Stimulated activated CD4-positive, alpha-beta T cell treated with anti-CD3 and anti-CD28 coated beads, Interleukin-1b, Interleukin-23, amount 100 ng/mL, for 1 hour (primary cell): ENCODE data around the gene SH3GL2.
"Not testable (repeated sequence)": the region's sequence is repeated elsewhere in the genome, so short reads cannot be mapped to it uniquely, and the experiment has no call there.

ENCODE experiments used
- DNase-seq, 2 donors: peaks; one replicate each; pipeline ENCODE4 v3.0.0-alpha.2; 2020; ENCODE audit warnings: low read depth in 2 of 2

The SH3GL2 gene

DNA sequence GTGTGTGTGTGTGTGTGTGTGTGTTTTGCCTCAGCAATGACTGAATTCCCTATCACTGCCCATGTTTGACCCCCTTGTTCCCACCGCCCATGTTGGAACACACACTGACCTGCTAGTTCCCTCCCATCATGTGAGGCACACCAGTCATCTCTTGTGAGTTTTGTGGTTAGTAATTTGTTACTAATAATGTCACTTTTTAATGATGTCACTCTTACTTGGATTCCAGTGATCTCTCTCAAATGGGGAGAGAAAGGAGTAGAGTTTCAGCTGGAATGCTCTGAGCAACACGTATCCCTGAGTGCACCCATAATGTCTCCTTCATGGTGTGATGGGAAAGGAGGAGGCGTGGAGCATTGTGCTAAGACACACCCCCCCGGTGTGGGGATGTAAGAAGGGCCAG is 172.6 kb downstream of the SH3GL2 start:
- DNase-seq = no peak

DNA sequence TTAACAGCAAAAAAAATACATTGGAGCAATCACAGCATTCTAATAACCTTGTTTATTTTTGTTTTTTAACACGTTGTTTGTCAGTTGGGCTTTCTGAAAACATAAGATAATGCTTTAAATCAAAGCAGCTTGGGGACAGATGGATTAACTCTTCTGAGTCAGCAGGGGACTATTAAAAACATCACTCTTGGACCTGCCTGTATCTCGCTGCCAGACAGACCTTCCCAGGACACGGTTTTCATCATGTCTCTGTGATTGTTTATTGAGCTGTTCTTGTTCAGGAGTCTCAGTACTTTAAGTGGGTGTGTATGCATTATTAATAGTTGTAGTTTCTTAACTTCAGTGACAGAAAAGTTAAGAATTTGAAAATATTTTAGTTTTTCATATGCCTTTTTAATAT is 173.2 kb downstream of the SH3GL2 start:
- no peak for DNase-seq

DNA sequence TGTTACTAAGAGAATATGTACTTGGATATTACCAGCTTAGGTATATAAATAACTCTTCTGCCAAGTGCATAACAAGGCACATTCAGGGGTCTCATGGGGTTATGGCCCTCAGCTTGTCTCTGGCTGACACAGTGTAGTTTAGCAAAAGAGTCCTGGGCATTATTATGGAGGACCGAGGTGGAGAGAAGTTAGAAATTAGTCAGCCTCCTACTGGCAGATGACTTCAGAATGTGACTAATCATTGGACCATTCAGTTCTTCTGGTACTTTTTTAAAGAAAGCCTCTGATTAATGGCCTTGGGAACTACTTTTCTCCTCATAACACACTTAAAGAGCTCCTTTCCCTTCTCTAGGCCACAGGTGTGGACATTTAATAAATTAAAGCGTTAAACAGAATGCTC is 178.9 kb downstream of the SH3GL2 start:
- no peak for DNase-seq

DNA sequence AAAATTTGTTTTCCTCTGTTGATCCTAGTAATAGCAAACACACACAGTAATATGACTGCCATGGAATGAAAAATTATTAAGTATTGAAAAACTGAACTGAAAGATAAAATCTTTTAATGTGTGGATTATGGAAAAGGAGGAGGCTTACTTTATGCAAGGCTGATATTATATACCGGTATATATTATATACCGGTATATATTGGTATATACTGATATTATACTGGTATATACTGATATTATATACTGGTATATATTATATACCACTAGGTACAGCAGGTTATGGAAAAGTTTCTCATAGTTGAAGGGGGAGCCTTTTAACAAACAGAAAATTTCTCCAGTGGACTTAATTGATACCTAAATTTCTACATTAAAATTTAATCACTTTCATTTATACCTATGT is 181.4 kb downstream of the SH3GL2 start:
- DNase-seq = no peak

DNA sequence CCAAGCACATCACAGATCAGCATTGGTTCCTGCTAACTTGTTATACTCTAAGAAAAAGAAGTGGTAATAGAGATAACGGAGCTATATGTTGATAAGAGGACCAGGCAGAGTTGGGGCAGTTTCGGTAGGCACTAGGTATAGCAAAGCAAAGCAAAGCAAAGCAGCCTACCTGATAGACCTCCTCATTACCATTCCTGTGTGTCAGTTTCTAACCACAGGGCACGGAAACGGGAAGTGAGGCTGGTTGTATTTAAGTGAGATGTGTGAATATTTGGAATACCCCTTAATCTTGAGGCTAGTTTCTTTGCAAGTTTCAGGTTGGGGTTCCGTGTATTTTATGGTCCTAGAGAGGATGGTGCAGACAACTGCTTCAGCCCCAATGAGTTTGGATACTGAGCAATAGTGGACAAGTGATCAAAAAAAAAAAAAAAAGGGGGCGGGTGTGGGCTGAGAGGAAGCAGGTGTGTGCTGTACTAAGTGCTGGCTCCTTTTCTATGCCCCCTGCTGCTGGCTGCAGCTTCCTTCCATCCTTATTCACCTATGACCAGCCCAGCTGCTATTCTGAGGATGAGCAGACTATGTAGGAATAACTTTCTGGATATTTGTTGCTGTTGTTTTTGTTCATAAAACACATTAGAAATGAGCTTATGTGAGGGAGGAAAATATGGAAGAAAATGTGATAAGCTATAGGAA is 183.3 kb downstream of the SH3GL2 start:
- no peak for DNase-seq

DNA sequence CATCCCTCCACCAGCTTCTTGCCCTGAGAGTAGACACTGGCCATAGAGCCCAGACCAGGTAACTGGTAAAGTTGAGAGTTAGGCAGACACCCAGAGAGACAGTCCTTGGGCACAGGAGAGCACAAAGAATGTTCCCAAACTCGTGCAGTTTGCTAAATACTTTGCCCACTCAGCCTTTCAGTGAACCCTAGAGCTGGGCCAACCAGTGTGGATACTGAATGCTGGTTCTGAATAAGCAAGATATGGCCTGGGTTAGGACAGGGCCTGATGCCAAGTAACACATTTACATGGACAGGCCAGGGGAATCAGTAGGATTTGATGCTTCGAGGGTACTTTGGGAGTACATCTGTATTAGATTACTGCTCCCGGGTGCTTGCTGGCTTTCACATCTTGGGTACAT is 185.4 kb downstream of the SH3GL2 start:
- DNase-seq = no peak

DNA sequence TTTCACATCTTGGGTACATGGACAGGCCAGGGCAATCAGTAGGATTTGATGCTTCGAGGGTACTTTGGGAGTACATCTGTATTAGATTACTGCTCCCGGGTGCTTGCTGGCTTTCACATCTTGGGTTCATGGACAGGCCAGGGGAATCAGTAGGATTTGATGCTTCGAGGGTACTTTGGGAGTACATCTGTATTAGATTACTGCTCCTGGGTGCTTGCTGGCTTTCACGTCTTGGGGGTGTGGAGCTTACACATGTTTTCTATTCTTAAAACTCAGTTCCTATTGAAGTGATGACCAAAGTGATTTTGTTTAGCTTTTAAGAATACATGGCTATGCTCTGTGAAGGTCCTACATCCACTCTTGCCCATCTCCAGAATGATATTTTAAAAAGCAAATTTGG is 186.3 kb downstream of the SH3GL2 start:
- DNase-seq = not testable (repeated sequence)

DNA sequence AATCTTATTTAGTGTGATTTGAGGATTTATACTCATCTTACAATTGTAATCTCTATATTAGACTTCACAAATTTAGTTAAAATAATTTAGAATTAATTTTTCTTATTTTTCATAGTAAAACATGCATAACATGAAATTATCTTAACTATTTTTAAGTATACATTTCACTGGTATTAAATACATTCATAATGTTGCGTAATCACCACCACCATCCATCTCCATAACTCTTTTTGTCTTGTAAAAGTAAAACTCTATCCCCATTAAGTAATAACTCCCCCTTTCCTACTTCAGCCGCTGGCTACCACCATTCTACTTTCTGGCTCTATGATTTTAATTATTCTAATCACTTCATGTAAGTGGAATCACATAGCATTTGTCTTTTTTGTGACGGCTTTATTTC is 193.4 kb downstream of the SH3GL2 start:
- no peak for DNase-seq

DNA sequence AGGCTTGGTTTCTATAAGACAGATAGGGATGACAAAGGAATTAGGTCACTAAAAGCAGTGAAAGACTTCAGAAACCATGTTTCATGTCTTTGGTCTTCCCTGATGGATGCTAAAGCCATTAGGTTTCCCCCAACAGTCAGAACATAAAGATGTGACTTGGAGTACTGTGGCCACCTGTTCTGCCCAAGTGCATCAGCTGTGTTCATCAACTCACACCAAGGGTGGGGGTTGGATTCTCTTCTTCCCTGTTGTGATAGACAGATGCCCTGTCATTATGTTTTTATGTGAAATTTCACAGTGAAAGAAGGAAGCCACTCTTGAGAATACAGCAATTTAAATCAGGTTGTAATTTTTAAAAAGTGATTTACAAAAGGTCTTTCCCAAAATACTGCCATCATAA is 196.8 kb downstream of the SH3GL2 start:
- no peak for DNase-seq

DNA sequence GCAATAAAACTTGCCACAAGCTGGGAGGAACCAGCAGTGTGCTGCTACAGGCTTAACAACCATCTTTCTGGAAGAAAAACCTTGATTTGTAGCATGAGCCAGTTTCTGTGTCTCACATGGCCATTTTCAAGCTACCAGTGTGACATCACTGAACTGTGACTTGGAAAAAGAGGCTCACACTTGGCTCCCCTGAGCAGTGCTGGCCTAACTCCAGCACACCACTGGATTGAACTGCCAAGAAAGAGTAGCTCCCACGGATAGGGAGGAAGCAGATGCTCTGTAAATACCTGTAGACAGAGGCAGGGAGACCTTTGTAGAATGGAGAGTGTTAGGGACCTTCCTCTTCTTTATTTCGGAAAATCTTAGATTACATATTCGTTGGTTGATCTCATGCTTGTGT is 197.9 kb downstream of the SH3GL2 start:
- DNase-seq = no peak

DNA sequence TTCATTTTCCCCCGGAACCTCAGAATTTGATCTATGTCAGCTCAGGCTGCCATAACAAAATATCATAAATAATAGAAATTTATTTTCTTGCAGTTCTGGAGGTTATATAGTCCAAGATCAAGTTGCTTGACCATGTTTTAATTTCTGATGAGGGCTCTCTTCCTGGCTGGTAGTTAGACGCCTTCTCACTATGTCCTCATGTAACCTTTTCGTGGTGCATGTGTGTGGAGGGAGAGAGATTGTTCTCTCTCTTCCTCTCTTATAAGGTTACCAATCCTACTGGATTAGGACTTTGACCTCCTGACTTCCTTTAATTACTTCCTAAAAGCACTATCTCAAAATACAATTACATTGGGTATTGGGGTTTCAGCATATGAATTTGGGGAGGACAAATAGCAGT is 198.6 kb downstream of the SH3GL2 start:
- no peak for DNase-seq

DNA sequence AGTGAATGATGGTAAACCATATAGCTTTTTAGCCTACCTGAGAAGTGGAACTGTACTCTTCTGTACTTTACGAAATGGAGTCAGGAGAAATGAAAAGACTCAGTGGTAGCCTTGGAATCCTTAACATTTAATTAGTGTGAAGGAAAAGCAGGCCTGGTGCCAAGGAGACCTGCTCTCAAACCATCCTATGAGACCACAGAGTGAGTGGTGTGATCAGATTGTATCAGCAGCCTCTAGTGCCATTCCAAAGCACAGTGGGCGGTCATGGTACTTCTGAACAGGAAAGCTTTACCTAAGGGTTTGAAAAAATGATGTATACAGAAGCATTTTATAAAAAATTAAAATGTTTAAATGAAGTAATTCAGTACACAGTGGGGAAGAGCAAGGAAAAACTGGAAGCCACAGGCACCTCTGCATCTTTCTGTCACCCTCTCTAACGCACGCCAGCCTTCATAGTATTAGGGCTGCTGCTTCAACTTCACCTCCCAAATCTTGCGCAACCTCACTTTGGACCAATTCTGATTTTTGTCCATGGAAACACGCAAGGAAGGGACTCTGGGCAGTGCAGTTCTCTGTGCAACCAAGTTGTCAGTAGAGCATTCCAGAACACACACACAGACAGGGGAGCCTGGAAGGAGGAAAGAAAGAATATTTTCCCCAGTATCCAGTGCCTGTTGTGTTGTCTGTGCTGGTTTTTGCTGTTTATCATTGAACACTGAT is 203.7 kb downstream of the SH3GL2 start:
- no peak for DNase-seq

DNA sequence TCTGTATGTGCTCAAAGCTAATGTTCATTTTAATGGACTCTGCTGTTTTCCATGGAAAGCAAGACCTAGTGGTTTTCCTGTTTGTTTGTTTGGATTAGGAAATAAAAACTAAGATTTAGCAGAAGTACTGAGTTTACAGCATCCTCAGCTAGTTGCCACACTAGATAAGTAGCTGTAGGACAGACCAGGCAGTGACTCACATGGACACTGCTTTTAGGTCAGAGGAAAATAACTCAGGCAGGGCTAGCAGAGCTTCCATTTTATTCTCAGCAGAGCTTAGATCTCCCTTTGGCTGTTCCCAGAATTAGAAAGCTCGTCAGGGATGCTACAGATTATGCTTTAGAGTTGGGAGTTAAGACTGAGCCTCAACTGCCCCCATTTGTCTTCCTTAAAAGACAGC is 204.4 kb downstream of the SH3GL2 start:
- DNase-seq = no peak

DNA sequence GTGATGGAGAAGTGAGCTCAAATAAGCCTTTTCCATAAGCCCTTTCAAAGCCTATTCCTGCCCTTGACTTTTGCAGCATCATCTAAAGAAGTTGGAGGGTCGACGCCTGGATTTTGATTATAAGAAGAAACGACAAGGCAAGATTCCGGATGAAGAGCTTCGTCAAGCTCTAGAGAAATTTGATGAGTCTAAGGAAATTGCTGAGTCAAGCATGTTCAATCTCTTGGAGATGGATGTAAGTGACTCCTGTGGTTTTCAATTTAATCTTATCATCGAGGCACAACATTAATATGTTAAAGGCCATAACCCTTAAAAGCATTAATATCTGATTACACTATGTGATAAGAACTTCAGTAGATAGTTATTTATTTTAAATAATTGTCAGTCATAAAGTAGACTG is 210.4 kb downstream of the SH3GL2 start:
- DNase-seq = no peak

DNA sequence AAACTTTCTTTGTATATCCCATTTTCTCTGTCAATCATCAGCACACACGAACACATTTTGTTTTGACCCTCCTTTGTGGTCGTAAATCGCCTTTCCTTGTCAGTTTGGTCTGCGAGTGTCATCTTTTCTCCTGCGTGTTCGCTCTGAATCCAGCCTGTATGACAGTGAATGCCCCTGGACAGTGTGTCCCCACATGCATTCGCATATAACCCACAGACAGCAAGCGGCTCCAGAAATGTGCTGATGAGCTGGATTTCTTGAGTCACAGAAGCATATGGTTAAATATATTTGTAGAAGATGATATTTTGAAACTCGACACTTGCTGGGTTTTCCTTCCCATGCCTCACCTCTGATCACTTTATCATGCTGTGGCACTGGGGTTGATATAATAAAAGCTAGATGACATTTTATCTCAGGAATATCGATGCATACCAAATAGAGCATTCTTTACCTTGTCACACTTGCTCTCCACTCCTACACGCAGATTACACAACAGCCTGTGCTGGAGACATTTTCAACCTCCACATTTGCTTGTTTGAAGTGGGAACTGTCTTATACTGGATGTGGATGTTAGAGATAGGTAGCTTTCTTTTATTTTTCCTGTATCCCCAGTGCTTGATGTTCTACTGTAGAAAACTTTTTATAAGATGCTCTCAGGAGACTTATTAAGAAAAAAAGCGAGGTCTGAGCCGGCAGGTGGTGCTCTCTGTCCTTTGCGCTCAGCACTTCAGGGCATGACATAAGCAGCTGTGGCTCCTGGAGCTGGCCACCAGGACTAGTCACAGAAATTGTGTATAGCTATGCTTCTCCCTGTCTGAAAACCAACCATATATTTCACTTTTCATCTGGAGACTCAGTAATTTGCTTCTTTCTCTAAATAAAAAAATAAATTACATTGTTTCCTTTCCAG is 215.1 kb downstream of the SH3GL2 start:
- DNase-seq = no peak

DNA sequence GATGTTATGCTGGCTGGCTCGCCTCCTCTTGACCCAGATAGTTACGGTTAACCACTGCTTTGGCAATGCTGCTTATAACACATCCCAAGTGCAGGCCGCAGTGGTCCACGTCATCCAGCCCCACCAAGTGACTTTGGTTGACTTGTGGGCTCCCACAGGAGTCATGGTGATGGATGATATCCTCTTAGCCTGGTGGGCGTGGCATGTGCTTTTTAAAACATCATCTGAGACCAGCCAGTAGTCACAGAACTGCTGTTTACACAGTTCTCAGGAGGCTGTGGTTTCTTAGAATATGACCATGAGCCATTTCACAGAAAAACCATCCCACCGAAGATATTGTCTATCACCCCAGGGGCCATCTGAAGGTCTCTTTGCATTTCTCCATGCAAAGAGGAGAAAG is 216.9 kb downstream of the SH3GL2 start:
- no peak for DNase-seq

DNA sequence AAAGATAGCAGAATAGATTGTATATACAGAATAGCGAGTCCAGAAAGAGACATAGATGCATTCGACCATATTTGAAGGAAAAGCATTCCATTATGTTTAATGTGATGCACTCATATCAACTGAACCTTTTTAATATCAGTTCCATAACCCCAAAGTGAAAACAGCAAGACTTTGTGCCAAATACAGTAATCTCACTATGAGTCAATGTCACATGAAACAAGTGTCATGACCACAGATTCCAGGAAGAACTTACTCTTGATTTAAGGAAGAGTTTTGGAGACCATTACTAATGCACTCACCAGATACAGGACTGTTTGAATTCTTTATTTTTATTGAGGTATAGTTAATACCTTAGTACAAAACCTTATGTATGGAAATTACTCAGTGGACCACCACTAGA is 220.5 kb downstream of the SH3GL2 start:
- no peak for DNase-seq

DNA sequence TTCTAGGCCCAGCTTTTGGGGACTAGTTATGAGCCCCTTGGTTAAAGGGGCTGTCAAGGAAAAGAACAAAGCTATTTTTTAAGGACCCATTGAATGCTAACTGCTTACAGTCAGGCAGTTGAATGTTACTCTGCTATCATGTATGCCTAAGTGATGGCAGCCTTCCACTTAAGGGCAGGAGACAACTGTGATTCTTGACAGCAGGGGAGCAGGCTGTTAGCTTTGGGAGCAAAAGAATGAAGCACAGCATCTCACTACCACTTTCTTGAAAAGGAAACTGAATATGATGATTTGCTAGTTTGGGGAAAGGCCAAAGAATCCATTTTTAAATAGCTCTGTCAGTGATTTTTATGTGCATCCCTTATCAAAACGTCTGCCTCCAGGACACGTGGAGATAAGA is 221.6 kb downstream of the SH3GL2 start:
- no peak for DNase-seq

DNA sequence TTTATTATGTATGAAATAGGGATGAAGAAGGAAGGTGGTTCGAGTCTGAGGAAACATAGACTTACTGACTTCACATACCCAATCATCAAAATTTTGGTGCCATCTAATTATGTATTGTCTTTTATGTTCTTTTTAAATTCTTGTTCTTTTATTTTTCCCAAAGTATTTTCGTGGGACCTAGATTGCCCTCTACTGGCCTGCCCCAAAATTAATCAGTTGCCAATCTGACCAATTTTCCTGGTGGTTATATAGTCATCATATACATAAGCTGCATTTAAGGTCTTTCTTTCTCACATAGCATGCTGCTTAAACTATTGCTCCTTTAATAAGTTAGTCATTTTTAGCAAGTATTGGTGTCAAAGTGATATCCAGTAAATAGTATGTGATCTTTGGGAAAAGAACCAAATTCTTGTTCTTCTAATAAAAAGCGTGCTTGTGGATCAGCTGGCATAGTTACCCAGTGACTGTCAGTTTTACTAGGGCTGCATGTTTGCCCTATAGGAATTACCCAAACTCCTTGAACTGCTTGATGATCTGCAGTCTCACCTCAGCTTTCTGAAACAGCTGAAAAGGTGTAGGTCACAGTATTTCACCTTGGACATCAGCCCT is 223.5 kb downstream of the SH3GL2 start:
- DNase-seq = no peak

DNA sequence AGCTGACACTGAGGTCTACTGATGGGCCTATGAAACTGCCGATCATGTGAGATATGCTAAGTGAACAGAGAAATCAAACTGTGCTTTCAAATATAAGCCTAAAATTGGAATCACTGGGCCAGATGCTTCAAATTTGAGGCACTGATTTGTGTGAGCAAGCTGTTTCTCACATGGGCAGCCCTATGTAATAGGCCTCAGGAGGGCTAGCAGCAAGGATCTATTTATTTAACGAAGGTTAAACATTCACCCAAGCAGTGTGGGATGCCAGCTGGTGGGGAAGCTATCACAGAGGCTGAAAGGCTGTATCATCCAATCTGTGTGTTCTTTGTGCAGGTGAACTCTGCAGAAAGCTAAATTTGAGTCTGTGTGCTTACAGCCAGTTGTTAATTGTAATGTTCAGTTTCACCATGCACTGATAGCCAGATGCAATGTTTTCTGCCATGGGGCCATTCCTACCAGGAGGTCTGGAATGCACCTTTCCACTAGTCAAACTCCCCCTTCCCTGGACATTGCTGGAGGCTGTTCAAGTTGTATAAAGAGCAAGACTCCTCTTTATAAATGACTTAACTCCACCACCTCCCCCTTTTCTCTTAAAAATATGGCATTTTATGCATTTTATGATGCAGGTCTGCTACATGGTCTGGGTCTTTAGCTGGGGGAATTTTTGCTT is 228.9 kb downstream of the SH3GL2 start:
- DNase-seq = no peak

DNA sequence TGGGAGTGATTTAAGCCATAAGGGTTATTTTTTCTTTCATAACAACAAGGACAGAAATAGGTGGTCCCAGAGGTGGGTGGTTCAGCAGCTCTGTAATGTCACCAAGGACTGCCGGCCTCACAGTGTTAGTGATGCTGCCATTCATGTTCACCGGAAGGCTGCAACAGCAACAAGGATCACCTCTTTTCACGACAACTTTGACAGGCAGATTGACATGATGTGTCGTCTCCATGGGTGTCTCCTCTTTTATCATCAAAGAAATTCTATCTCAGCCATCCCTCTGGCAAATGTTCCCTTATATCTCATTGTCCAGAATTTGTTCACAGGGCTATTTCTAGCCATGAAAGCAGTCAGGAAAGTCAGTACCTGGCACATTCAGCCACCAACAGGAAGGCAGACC is 231.5 kb downstream of the SH3GL2 start:
- DNase-seq = no peak
